ENCODE results near the gene KRT16. TPM values are rescaled to one million over a fixed set of nuclear protein-coding genes. Genes with fewer than 3 reads are reported as not detected.
"Not testable (repeated sequence)": the region's sequence is repeated elsewhere in the genome, so short reads cannot be mapped to it uniquely, and the experiment has no call there.

The KRT16 gene
- total RNA-seq, 1 experiment from 2014 or later: not detected

- Histone ChIP-seq H3K23me2 (ENCODE audit: insufficient read length, low read depth, low read length, poor library complexity, severe bottlenecking) (no peaks in the 10 kb centered on the region), H3K79me1 (ENCODE audit: insufficient read depth, low read depth, low read length, poor library complexity, severe bottlenecking) (no peaks in the 10 kb centered on the region), H3K56ac (ENCODE audit: insufficient read length, low read depth, low read length) (no peak overlapping the region), H4K8ac (replicated peaks; ENCODE audit: insufficient read length, low read depth, low read length) (no peak overlapping the region), H3K4me1 (ENCODE audit: insufficient read depth, low read length) (no peaks in the 10 kb centered on the region; the same call in 1 of the 2 replicates), H2BK5ac (ENCODE audit: insufficient read length, low read length) (no peak overlapping the region), H3K23ac (ENCODE audit: insufficient read length, low read depth, low read length) (no peak overlapping the region), H2AFZ (ENCODE audit: low read length) (no peak overlapping the region), H3T11ph (ENCODE audit: low read length) (no peak overlapping the region), H2BK15ac (ENCODE audit: low read depth, low read length) (no peak overlapping the region), H4K5ac (ENCODE audit: insufficient read length, low read depth, low read length) (no peak overlapping the region), H3K18ac (ENCODE audit: insufficient read length, low read depth, low read length) (no peak overlapping the region), H3K79me2 (ENCODE audit: insufficient read depth, low read length) (no peaks in the 10 kb centered on the region), H3K27ac (ENCODE audit: insufficient read length, low read depth, low read length) (no peak overlapping the region), H3K4me2 (ENCODE audit: insufficient read depth, insufficient read length, low read length) (no peak overlapping the region), H2BK20ac (ENCODE audit: low read depth, low read length, poor library complexity, severe bottlenecking) (no peak overlapping the region), H3K9me3 (ENCODE audit: control insufficient read depth, low read depth, low read length) (no peaks in the 10 kb centered on the region), H2AK5ac (ENCODE audit: insufficient read length, low read length) (no peak overlapping the region), H3K27me3 (ENCODE audit: insufficient read depth, low read length) (no peaks in the 10 kb centered on the region), H3K4ac (ENCODE audit: low read depth, low read length) (no peak overlapping the region), H3K14ac (ENCODE audit: insufficient read depth, low read length) (no peak overlapping the region), H2BK120ac (ENCODE audit: low read depth, low read length, poor library complexity, severe bottlenecking) (no peak overlapping the region), H4K20me1 (ENCODE audit: control insufficient read depth, insufficient read depth, insufficient read length) (no peaks in the 10 kb centered on the region), H2BK12ac (ENCODE audit: insufficient read length, low read depth, low read length) (no peak overlapping the region), H3K9ac (ENCODE audit: extremely low read depth, insufficient read length, low read length) (no peak overlapping the region), H4K91ac (ENCODE audit: insufficient read length, low read depth, low read length) (no peak overlapping the region)
- TF ChIP-seq, protein P1, sequence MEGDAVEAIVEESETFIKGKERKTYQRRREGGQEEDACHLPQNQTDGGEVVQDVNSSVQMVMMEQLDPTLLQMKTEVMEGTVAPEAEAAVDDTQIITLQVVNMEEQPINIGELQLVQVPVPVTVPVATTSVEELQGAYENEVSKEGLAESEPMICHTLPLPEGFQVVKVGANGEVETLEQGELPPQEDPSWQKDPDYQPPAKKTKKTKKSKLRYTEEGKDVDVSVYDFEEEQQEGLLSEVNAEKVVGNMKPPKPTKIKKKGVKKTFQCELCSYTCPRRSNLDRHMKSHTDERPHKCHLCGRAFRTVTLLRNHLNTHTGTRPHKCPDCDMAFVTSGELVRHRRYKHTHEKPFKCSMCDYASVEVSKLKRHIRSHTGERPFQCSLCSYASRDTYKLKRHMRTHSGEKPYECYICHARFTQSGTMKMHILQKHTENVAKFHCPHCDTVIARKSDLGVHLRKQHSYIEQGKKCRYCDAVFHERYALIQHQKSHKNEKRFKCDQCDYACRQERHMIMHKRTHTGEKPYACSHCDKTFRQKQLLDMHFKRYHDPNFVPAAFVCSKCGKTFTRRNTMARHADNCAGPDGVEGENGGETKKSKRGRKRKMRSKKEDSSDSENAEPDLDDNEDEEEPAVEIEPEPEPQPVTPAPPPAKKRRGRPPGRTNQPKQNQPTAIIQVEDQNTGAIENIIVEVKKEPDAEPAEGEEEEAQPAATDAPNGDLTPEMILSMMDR (conservative IDR thresholded peaks at IDR 0.05): peak; percentile 37; the same call in 2 of the 3 replicates
- no peaks in the 10 kb centered on the region for H3K9me3 Mint-ChIP-seq
- H3K4me1 Mint-ChIP-seq: peaks cover 25 to 35% of the 10 kb centered on the region in 2 experiments
- no peaks in the 10 kb centered on the region; a peak in 1 of 7 replicates for H3K36me3 Mint-ChIP-seq (ENCODE audit: insufficient read depth in 1 of 3, low read depth in 3 of 3)
- H3K4me3 Mint-ChIP-seq: no peak overlapping the region
- peak overlapping the region in 1 of 3 experiments; percentile 87; a peak in 1 of 7 replicates for H3K27ac Mint-ChIP-seq
- no peaks in the 10 kb centered on the region; the same call in 1 of the 2 replicates for H3K27me3 Mint-ChIP-seq (ENCODE audit: low read depth)
- no CpG with 5 or more reads among the region's 23 CpGs for WGBS (ENCODE audit: extremely low coverage, insufficient read length, low lambda C conversion rate)
- peak; percentile 73 for DNase-seq
These were observed 14.9 kb upstream of the KRT16 start for GRCh38 chr17:41627316-41628072.

DNA sequence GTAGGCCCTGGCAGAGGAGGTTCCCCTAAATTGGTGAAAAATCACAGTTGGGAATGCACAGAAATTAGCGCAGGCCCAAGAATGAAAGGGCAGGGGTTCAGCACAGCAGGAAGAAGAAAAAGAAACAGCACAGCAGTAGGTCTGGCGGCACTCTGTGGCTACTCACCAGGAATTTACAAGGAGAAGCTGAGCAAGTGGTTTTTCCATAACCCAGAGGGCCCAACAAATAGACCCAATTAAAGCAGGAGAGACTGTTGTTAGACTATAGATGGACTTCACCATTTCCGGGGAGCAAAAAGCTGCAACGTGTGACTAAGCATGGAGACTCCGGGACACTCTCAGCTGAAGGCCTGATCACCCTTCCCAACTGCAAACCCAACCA, 14.3 kb upstream of the KRT16 start:
- 0 out of 7 replicates have a peak overlapping the region, but pooled peaks of 1 of the 3 experiments have one; percentile 40 for H3K27ac Mint-ChIP-seq
- H2BK12ac ChIP-seq (ENCODE audit: insufficient read length, low read depth, low read length); H3K18ac ChIP-seq (ENCODE audit: insufficient read length, low read depth, low read length); H3K4ac ChIP-seq (ENCODE audit: low read depth, low read length); H3K4me3 Mint-ChIP-seq; H2BK120ac ChIP-seq (ENCODE audit: low read depth, low read length, poor library complexity, severe bottlenecking); H3K4me2 ChIP-seq (ENCODE audit: insufficient read depth, insufficient read length, low read length); H3K36me3 Mint-ChIP-seq (ENCODE audit: insufficient read depth in 1 of 3, low read depth in 3 of 3); H3K9me3 ChIP-seq (ENCODE audit: control insufficient read depth, low read depth, low read length); H3K27ac ChIP-seq (ENCODE audit: insufficient read length, low read depth, low read length); H3T11ph ChIP-seq (ENCODE audit: low read length); H3K79me2 ChIP-seq (ENCODE audit: insufficient read depth, low read length); H4K20me1 ChIP-seq (ENCODE audit: control insufficient read depth, insufficient read depth, insufficient read length); H2AFZ ChIP-seq (ENCODE audit: low read length); H4K91ac ChIP-seq (ENCODE audit: insufficient read length, low read depth, low read length); DNase-seq; H2BK20ac ChIP-seq (ENCODE audit: low read depth, low read length, poor library complexity, severe bottlenecking); H2AK5ac ChIP-seq (ENCODE audit: insufficient read length, low read length); H2BK15ac ChIP-seq (ENCODE audit: low read depth, low read length); H4K5ac ChIP-seq (ENCODE audit: insufficient read length, low read depth, low read length); H3K23me2 ChIP-seq (ENCODE audit: insufficient read length, low read depth, low read length, poor library complexity, severe bottlenecking); H2BK5ac ChIP-seq (ENCODE audit: insufficient read length, low read length); H3K9ac ChIP-seq (ENCODE audit: extremely low read depth, insufficient read length, low read length); H3K27me3 ChIP-seq (ENCODE audit: insufficient read depth, low read length); H3K23ac ChIP-seq (ENCODE audit: insufficient read length, low read depth, low read length); H3K56ac ChIP-seq (ENCODE audit: insufficient read length, low read depth, low read length); H3K4me1 ChIP-seq (ENCODE audit: insufficient read depth, low read length); H3K27me3 Mint-ChIP-seq (ENCODE audit: low read depth); H4K8ac ChIP-seq (replicated peaks; ENCODE audit: insufficient read length, low read depth, low read length); H3K79me1 ChIP-seq (ENCODE audit: insufficient read depth, low read depth, low read length, poor library complexity, severe bottlenecking); H3K9me3 Mint-ChIP-seq; H3K14ac ChIP-seq (ENCODE audit: insufficient read depth, low read length): not testable (repeated sequence)
- WGBS (ENCODE audit: extremely low coverage, insufficient read length, low lambda C conversion rate): no CpG with 5 or more reads among the region's 5 CpGs
- peaks cover 25 to 35% of the 10 kb centered on the region in 2 experiments for H3K4me1 Mint-ChIP-seq
